ENCODE measurements around the gene DRGX. TPM values are rescaled to one million over a fixed set of nuclear protein-coding genes. Genes with fewer than 3 reads are reported as not detected.

DRGX gene
- total and polyA plus RNA-seq, 2 of the 13 experiments (the other 11 are each of a cell fraction or from before 2014, with no cell fraction given), result not detected

DNA sequence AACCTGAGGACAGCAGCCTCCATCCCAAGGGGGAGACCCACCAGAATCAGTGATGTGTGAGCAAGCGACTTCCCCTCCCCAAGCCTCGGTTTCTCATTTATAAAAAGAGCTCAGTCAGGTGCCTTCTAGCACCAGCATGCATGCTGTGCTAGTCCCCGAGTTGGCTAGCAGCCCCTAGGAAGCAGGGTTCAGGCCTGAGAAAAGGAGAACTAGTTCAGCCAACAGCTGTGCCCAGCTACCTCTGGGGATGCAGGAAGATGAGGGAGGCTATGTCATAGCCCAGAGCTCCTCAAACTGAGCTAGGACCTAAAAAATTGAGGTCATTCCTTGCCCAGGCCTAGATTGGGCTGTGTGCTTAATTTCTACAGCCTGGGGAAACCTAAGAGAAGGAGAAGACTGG lies 13.7 kb downstream of the DRGX start:
- H3K9me3 ChIP-seq (ENCODE audit: low read length), result no peaks in the 10 kb centered on the region

More for the DNA sequence above, 13.7 kb downstream of the DRGX start:
- Histone ChIP-seq H3K4me3 (replicated peaks in 1 of 3; ENCODE audit: insufficient read depth in 1 of 3, low read depth in 2 of 3, low read length in 3 of 3) (no peak overlapping the region), H3K27ac (ENCODE audit: extremely low read length, insufficient read depth, low read length) (no peak overlapping the region), H3K4me1 (ENCODE audit: insufficient read depth, low read length) (no peaks in the 10 kb centered on the region), H3K27me3 (ENCODE audit: control insufficient read depth in 1 of 2, insufficient read depth in 2 of 2, low read length in 2 of 2) (peaks cover 2 to 19% of the 10 kb centered on the region in 2 experiments; a peak in 2 of 5 replicates), H2AFZ (ENCODE audit: low read length) (no peak overlapping the region), H3K4me2 (ENCODE audit: low read depth, low read length) (no peak overlapping the region), H3K9ac (ENCODE audit: insufficient read depth, low read depth, low read length) (no peak overlapping the region), H3K79me2 (ENCODE audit: insufficient read depth, low read length) (no peaks in the 10 kb centered on the region), H3K36me3 (replicated peaks in 1 of 2; ENCODE audit: control insufficient read depth in 1 of 2, insufficient read depth in 2 of 2, low read length in 2 of 2) (no peaks in the 10 kb centered on the region), H4K20me1 (ENCODE audit: insufficient read depth, low read length) (no peaks in the 10 kb centered on the region)
- WGBS (ENCODE audit: low lambda C conversion rate), result 0% methylated on average over 1 of the region's 3 CpGs
- ChIA-PET POLR2A (no interaction called here), CTCF (ENCODE audit: low intra/inter-chr PET ratio, low total read pairs) (no interaction called here)
- BruUV-seq (replicated peaks), result no TSS peak
- in situ Hi-C loops (cut with HindIII; ENCODE audit: extremely low pct_ligation_motif_present, low pct_unique_long_range_greater_than_20kb), result no loop called here
- DNase-seq (ENCODE audit: low spot score) (no peak), ATAC-seq (no peak), FAIRE-seq (no peak)
- TF ChIP-seq PHB2 (IDR thresholded peaks at IDR 0.05; ENCODE audit: partially characterized antibody) (no peak), RFXAP (CRISPR knock-in tag; IDR thresholded peaks at IDR 0.05; ENCODE audit: borderline replicate concordance) (no peak), STAT6 (CRISPR knock-in tag; IDR thresholded peaks at IDR 0.05; ENCODE audit: borderline replicate concordance) (no peak), TBP (CRISPR knock-in tag; IDR thresholded peaks at IDR 0.05) (no peak), ZBTB10 (CRISPR knock-in tag; IDR thresholded peaks at IDR 0.05; ENCODE audit: borderline replicate concordance) (no peak), SNAPC4 (CRISPR knock-in tag; IDR thresholded peaks at IDR 0.05) (no peak), ZFP41 (CRISPR knock-in tag; IDR thresholded peaks at IDR 0.05; ENCODE audit: borderline replicate concordance) (no peak)
- intact Hi-C loops (cut with micrococcal nuclease; ENCODE audit: unreplicated experiment), result no loop called here

All from HepG2 (cell line).